ENCODE results near the gene ZC3H12C.

DNA sequence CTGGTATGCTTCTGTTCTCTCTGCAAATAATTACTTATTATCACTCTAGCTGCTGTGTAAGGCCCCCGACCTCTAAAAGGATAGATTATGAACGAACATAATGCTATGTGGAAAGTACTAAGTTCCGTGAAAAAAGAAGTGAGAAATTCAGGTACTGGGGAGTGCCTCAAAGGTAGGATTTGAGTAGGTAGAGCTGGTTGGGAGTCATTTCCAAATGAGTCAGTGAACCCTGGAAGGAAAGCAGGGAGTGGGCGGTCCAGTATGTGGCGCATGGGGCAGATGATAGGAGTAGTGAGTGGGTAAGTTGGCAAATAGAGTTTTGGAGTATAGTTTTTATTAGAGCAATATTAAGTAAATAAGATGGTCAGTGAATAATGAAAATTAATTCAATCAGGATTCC, 2.4 kb downstream of the ZC3H12C start:
- TF ChIP-seq POLR2A (IDR thresholded peaks at IDR 0.05; ENCODE audit: low read depth, low read length) (no peak), CHD1 (IDR thresholded peaks at IDR 0.05; ENCODE audit: low read depth, low read length) (no peak), RFX5 (IDR thresholded peaks at IDR 0.05; ENCODE audit: low read depth, low read length) (no peak), RAD21 (IDR thresholded peaks at IDR 0.05; ENCODE audit: low read length) (no peak), BHLHE40 (IDR thresholded peaks at IDR 0.05; ENCODE audit: low read depth, low read length) (no peak), MAFK (IDR thresholded peaks at IDR 0.05; ENCODE audit: low read depth, low read length) (no peak), CEBPB (IDR thresholded peaks at IDR 0.05; ENCODE audit: low read depth, low read length) (no peak), FOS (IDR thresholded peaks at IDR 0.05; ENCODE audit: low read depth, low read length) (no peak), SMC3 (IDR thresholded peaks at IDR 0.05; ENCODE audit: low read depth, low read length) (no peak)
- TF ChIP-seq, protein P1, sequence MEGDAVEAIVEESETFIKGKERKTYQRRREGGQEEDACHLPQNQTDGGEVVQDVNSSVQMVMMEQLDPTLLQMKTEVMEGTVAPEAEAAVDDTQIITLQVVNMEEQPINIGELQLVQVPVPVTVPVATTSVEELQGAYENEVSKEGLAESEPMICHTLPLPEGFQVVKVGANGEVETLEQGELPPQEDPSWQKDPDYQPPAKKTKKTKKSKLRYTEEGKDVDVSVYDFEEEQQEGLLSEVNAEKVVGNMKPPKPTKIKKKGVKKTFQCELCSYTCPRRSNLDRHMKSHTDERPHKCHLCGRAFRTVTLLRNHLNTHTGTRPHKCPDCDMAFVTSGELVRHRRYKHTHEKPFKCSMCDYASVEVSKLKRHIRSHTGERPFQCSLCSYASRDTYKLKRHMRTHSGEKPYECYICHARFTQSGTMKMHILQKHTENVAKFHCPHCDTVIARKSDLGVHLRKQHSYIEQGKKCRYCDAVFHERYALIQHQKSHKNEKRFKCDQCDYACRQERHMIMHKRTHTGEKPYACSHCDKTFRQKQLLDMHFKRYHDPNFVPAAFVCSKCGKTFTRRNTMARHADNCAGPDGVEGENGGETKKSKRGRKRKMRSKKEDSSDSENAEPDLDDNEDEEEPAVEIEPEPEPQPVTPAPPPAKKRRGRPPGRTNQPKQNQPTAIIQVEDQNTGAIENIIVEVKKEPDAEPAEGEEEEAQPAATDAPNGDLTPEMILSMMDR (conservative IDR thresholded peaks at IDR 0.05; ENCODE audit: low read depth, low read length): no peak
- TF ChIP-seq, protein P2, sequence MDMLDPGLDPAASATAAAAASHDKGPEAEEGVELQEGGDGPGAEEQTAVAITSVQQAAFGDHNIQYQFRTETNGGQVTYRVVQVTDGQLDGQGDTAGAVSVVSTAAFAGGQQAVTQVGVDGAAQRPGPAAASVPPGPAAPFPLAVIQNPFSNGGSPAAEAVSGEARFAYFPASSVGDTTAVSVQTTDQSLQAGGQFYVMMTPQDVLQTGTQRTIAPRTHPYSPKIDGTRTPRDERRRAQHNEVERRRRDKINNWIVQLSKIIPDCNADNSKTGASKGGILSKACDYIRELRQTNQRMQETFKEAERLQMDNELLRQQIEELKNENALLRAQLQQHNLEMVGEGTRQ (IDR thresholded peaks at IDR 0.05; ENCODE audit: low read depth, low read length): no peak

Data from IMR-90 (cell line).